ENCODE results near the gene FBXO8. TPM values are rescaled to one million over a fixed set of nuclear protein-coding genes. Genes with fewer than 3 reads are reported as not detected.

Gene FBXO8
- polyA plus RNA-seq, 2 of the 4 experiments (the other 2 are of a cell fraction), result 10.3 to 19.5 TPM

- FAIRE-seq, result no peak
- CTCF ChIA-PET, result no interaction called here
- Histone ChIP-seq H3K9me3 (no peaks in the 10 kb centered on the region), H3K27ac (no peak overlapping the region), H3K4me2 (no peak overlapping the region), H3K4me3 (no peak overlapping the region), H3K4me1 (no peaks in the 10 kb centered on the region)
- DNase-seq (ENCODE audit: low read depth in 1 of 2, low spot score in 1 of 2), result no peak
- POLR2A ChIA-PET, result no interaction called here
- 75% methylated on average over 3 of the region's 3 CpGs for WGBS (ENCODE audit: missing lambda C conversion rate)
- TF ChIP-seq EP300 (IDR thresholded peaks at IDR 0.05) (no peak), MAZ (IDR thresholded peaks at IDR 0.05; ENCODE audit: borderline replicate concordance, low read depth, low read length) (no peak), SMC3 (IDR thresholded peaks at IDR 0.05) (no peak), CBX2 (IDR thresholded peaks at IDR 0.05; ENCODE audit: borderline replicate concordance, low read depth) (no peak), GATA3 (IDR thresholded peaks at IDR 0.05; ENCODE audit: borderline replicate concordance) (no peak), NPAS2 (CRISPR knock-in tag; IDR thresholded peaks at IDR 0.05; ENCODE audit: borderline replicate concordance) (no peak), TFCP2L1 (CRISPR knock-in tag; IDR thresholded peaks at IDR 0.05) (no peak), CHD2 (IDR thresholded peaks at IDR 0.05; ENCODE audit: low read length, partially characterized antibody) (no peak), FOSB (CRISPR knock-in tag; IDR thresholded peaks at IDR 0.05) (no peak), HEYL (CRISPR knock-in tag; IDR thresholded peaks at IDR 0.05) (no peak), FOXS1 (CRISPR knock-in tag; IDR thresholded peaks at IDR 0.05) (no peak), NR3C1 (IDR thresholded peaks at IDR 0.05) (no peak), ZNF302 (CRISPR knock-in tag; IDR thresholded peaks at IDR 0.05) (no peak), HOXA7 (CRISPR knock-in tag; IDR thresholded peaks at IDR 0.05) (no peak), JUN (IDR thresholded peaks at IDR 0.05) (no peak)
- TF ChIP-seq, protein P1, sequence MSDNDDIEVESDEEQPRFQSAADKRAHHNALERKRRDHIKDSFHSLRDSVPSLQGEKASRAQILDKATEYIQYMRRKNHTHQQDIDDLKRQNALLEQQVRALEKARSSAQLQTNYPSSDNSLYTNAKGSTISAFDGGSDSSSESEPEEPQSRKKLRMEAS (IDR thresholded peaks at IDR 0.05), result no peak
- no peak for ATAC-seq
Measured at GRCh38 chr4:174274436-174274835, 9.0 kb downstream of the FBXO8 start.

- Histone ChIP-seq H3K4me3 (no peak overlapping the region), H3K9me3 (no peaks in the 10 kb centered on the region), H3K27ac (no peak overlapping the region), H3K4me2 (no peak overlapping the region), H3K4me1 (no peaks in the 10 kb centered on the region)
- DNase-seq (ENCODE audit: low read depth in 1 of 2, low spot score in 1 of 2) (no peak), ATAC-seq (no peak), FAIRE-seq (no peak)
- WGBS (ENCODE audit: missing lambda C conversion rate), result 91% methylated on average over 5 of the region's 5 CpGs
- POLR2A ChIA-PET, result no interaction called here
- CTCF ChIA-PET, result no interaction called here
- no peak for TF ChIP-seq ZFP36 (IDR thresholded peaks at IDR 0.05; ENCODE audit: borderline replicate concordance, partially characterized antibody)
- no peak for TF ChIP-seq MAFK (IDR thresholded peaks at IDR 0.05; ENCODE audit: partially characterized antibody)
- TF ChIP-seq FOSB (CRISPR knock-in tag; IDR thresholded peaks at IDR 0.05), result no peak
- no peak for TF ChIP-seq HDAC2 (IDR thresholded peaks at IDR 0.05)
- TF ChIP-seq, protein P1 (IDR thresholded peaks at IDR 0.05), result no peak
- TF ChIP-seq POLR2AphosphoS2 (conservative IDR thresholded peaks at IDR 0.05; ENCODE audit: low read length), result no peak
- TF ChIP-seq GATA3 (IDR thresholded peaks at IDR 0.05; ENCODE audit: borderline replicate concordance), result no peak
- TF ChIP-seq TFCP2L1 (CRISPR knock-in tag; IDR thresholded peaks at IDR 0.05), result no peak
- no peak for TF ChIP-seq HOXB5 (CRISPR knock-in tag; IDR thresholded peaks at IDR 0.05)
- no peak for TF ChIP-seq NR3C1 (IDR thresholded peaks at IDR 0.05)
Measured at GRCh38 chr4:174273930-174274329, 9.5 kb downstream of the FBXO8 start.

GRCh38 chr4:174266416-174266815, 17.1 kb downstream of the FBXO8 start:
- FAIRE-seq (no peak), ATAC-seq (no peak), DNase-seq (ENCODE audit: low read depth in 1 of 2, low spot score in 1 of 2) (no peak)
- WGBS (ENCODE audit: missing lambda C conversion rate), result 80% methylated on average over 2 of the region's 2 CpGs
- POLR2A ChIA-PET, result no interaction called here
- TF ChIP-seq HOXA7 (CRISPR knock-in tag; IDR thresholded peaks at IDR 0.05), result no peak
- no peaks in the 10 kb centered on the region for H3K9me3 ChIP-seq
- H3K4me1 ChIP-seq, result peaks cover 13% of the 10 kb centered on the region; the same call in 2 of the 3 replicates
- no peak overlapping the region for H3K27ac ChIP-seq
- no peak overlapping the region for H3K4me3 ChIP-seq
- CTCF ChIA-PET, result interaction anchor here (1.4 kb wide), 1 partner anchor 15 kb away, joined by 3 read pairs; no protein-coding TSS in a partner anchor
- no peak overlapping the region for H3K4me2 ChIP-seq

- no peak for DNase-seq (ENCODE audit: low read depth in 1 of 2, low spot score in 1 of 2)
- H3K4me3 ChIP-seq, result no peak overlapping the region
- 81% methylated on average over 2 of the region's 2 CpGs for WGBS (ENCODE audit: missing lambda C conversion rate)
- no peak for ATAC-seq
- H3K9me3 ChIP-seq, result no peaks in the 10 kb centered on the region
- TF ChIP-seq CBX8 (IDR thresholded peaks at IDR 0.05), result no peak
- TF ChIP-seq, protein P2, sequence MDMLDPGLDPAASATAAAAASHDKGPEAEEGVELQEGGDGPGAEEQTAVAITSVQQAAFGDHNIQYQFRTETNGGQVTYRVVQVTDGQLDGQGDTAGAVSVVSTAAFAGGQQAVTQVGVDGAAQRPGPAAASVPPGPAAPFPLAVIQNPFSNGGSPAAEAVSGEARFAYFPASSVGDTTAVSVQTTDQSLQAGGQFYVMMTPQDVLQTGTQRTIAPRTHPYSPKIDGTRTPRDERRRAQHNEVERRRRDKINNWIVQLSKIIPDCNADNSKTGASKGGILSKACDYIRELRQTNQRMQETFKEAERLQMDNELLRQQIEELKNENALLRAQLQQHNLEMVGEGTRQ (IDR thresholded peaks at IDR 0.05), result no peak
- TF ChIP-seq, protein P3, sequence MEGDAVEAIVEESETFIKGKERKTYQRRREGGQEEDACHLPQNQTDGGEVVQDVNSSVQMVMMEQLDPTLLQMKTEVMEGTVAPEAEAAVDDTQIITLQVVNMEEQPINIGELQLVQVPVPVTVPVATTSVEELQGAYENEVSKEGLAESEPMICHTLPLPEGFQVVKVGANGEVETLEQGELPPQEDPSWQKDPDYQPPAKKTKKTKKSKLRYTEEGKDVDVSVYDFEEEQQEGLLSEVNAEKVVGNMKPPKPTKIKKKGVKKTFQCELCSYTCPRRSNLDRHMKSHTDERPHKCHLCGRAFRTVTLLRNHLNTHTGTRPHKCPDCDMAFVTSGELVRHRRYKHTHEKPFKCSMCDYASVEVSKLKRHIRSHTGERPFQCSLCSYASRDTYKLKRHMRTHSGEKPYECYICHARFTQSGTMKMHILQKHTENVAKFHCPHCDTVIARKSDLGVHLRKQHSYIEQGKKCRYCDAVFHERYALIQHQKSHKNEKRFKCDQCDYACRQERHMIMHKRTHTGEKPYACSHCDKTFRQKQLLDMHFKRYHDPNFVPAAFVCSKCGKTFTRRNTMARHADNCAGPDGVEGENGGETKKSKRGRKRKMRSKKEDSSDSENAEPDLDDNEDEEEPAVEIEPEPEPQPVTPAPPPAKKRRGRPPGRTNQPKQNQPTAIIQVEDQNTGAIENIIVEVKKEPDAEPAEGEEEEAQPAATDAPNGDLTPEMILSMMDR (IDR thresholded peaks at IDR 0.05), result no peak
- TF ChIP-seq ESRRA (IDR thresholded peaks at IDR 0.05; ENCODE audit: borderline replicate concordance, low read length), result no peak
- no peak for TF ChIP-seq EHF (CRISPR knock-in tag; IDR thresholded peaks at IDR 0.05)
- TF ChIP-seq BHLHE40 (IDR thresholded peaks at IDR 0.05; ENCODE audit: low read depth, low read length), result no peak
- no peak for TF ChIP-seq NPAS2 (CRISPR knock-in tag; IDR thresholded peaks at IDR 0.05; ENCODE audit: borderline replicate concordance)
- TF ChIP-seq ELK1 (IDR thresholded peaks at IDR 0.05; ENCODE audit: low read depth, low read length), result no peak
- TF ChIP-seq HDAC2 (IDR thresholded peaks at IDR 0.05), result no peak
- no peak for TF ChIP-seq EP300 (IDR thresholded peaks at IDR 0.05)
- no peak for TF ChIP-seq JUNB (IDR thresholded peaks at IDR 0.05)
- ChIA-PET POLR2A (no interaction called here), CTCF (interaction anchor here (1.4 kb wide), 1 partner anchor 16 kb away, joined by 3 read pairs; no protein-coding TSS in a partner anchor)
- no peak overlapping the region for H3K4me2 ChIP-seq
- peaks cover 18% of the 10 kb centered on the region; the same call in 2 of the 3 replicates for H3K4me1 ChIP-seq
- H3K27ac ChIP-seq, result no peak overlapping the region
- FAIRE-seq, result no peak
Measured at GRCh38 chr4:174265916-174266315, 17.6 kb downstream of the FBXO8 start.
